NCI-H2107 treated with DMSO at 0.1 percent for 48 hours (cell line): ENCODE results near the gene SHB.

ENCODE experiments used
- DNase-seq: peaks from one replicate; lab custom pipeline; 2025; ENCODE audit not compliant: unreplicated experiment; lab: John Stamatoyannopoulos, UW

SHB gene

GRCh38 chr9:38088006-38088925 lies 19.2 kb upstream of the SHB start:
- DNase-seq = no peak

DNA sequence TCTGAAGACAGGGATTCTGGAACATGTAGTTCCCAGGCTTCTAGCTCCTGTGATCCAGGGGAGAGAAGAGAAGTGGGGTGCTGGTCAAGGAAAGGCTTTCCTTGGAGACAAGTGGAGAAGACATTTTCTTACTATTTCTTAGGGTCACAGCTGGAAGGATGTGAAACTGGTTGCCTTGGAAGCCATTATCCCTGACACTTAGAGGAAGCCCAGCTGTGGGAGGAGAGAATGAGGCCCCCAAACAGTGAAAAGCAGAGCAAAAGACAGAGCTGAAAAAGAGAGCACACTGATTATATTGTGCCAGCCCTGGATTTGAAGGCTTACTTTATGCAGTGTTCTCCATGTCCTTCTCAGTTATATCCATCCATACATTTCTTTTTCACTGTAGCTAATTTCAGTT lies 17.5 kb upstream of the SHB start:
- DNase-seq = no peak

DNA sequence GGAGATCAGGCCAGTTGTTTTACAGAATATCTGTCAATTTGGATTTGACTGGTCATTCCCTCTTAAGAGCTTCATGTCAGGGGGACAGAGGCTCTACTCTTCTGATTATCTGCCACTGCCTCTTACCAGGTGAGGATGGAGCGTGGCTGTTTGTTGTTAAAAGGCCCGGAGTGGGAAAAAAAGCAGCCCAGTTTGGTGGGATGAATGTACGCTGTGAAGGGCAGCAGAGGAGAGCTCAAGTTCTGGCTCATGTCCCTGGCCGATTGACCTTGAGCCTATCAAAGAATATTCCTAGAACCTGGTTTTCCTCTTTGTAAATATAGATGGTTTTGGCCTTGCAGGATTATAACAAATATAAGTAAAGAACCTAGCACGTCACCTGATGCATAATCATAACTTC lies 16.3 kb upstream of the SHB start:
- no peak for DNase-seq

GRCh38 chr9:38084556-38084880 lies 15.5 kb upstream of the SHB start:
- no peak for DNase-seq

DNA sequence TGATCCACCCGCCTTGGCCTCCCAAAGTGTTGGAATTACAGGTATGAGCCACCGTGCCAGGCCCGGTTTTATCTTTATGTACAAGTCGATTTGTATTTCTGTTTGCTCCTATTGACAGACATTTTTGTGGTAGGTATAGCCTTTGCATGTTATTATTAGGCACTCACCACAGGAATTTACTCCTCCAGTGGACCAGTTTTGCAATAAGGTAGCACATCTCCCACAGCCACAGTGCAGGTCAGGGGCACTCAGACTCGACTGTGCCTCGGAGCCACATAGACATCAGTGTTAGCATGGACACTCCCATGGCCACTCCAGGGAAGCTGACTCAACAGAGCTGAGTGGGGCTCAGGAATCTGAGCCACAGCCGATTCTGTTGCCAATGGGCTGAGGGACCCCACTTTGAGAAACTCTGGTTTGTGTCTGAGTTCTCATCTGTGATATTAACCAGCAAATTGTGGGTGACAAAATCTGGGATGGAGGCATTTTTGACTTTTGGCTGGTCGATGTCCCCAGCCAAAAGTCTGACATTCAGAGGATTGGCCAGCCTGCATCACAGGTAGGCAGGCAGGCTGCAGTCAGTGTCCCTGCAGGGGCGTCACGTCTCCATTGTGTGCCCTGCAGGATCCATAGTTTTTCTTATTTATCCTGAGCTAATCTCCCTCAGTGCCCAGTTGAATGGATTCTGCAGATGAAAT lies 15.0 kb upstream of the SHB start:
- no peak for DNase-seq

DNA sequence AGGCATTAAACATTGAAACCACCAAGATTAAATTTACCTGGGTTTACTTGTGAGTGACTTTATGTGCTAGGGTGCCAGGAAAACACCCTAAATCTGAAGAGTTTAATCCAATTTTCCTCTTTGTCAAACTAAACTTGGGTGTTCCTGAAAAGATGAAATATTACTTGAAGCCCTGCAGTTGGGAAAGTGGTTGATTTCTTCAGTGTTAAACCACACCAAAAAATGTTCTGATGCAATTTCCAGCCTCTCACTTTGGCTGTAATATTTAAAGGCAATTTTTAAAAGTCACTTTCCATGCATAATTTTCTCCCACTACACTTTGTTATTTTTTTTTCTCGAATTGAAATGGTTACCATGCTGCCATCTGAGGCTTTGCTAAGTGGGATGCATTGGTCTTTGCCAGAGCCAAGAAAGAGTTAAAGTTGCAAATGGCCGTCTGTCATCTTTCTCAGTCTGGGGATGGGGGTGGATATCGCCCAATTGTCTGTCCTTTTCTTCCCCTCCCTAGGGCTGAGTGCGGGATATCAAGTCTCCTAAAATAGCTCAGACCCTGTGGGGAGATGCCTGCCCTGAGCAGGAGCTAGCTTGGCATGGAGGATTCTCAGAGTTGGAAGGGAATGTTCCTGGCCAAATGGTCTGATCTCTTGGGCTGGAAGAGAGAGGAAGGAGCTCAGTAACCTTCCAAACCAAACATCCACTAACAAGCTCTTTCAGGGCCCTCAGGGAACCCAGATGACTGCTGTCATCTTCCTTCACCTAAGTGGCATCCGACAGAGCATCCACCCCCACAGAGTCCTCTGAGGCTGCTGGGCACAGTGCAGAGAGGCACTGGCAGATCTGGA lies 13.6 kb upstream of the SHB start:
- no peak for DNase-seq

DNA sequence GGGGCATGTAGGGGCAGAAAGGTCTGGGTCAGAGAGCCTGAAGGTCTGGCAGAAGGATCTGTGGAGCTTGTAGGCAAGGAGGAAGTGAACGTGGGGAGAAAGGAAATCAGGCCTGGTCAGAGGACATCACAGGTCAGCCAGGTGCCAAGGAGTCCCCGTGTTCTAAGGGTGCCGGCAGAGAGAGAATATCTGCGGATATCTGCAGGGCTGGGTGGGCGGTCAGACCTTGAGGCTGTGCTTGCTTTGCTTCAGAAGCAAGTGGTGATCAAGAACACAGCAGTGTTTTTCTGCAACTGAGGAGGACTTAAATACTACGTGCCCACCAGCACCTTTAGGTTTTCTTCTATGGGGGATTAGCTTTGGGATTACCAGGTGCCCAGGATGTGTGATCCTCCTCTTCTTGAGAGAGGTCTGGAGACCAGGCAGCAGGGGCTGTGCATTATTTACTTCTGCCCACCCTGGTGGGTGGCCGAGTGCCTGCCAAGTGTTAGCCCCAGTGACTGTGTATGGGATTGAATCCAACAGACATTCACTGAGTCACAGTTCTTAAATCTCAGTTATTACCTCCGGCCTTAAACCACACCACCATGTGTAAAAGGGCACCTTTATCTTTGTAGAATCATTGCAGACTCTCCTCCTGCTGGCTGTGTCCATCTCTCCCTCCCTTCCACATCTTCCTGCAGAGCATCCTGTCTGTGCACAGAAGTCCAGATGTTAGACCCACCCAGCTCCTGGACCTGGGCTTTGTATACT lies 12.5 kb upstream of the SHB start:
- DNase-seq = no peak

- no peak for DNase-seq
Measured at GRCh38 chr9:38079461-38080031, 10.5 kb upstream of the SHB start.

- DNase-seq = no peak
Measured at GRCh38 chr9:38075272-38075671, 6.2 kb upstream of the SHB start.

GRCh38 chr9:38074441-38074961 lies 5.5 kb upstream of the SHB start:
- no peak for DNase-seq

- no peak for DNase-seq
Measured at GRCh38 chr9:38073882-38074281, 4.9 kb upstream of the SHB start.

DNA sequence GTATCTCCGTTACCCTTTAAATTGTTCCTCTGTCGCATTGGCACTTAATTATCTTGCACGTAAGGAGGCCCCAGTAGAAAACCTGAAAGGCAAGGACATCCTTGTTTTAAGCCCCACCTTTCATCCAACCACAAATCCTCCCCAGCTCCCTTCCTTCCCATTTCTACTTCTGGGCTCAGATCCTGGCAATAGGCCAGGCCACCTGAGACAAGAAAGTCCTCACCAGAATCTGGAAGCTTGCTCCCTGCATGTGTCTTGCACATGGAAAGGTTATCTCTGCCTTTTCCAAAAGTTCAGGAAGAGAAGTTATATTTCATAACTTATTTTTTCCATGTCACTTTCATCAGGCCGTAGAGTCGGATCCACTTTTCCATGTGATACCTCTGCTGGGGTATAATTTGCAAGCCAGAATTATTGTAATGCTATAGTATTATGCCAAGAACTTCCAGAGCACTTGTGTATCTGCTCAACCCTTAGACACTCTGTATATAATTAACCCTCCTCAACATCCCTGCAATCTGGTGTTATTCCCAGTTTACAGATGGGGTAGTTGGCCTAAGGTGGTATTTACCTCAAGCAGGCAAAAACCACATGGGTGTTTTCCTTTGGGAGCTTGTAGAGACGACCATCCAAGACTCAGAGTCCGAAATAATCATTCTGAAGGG lies 2.6 kb upstream of the SHB start:
- DNase-seq = no peak

DNA sequence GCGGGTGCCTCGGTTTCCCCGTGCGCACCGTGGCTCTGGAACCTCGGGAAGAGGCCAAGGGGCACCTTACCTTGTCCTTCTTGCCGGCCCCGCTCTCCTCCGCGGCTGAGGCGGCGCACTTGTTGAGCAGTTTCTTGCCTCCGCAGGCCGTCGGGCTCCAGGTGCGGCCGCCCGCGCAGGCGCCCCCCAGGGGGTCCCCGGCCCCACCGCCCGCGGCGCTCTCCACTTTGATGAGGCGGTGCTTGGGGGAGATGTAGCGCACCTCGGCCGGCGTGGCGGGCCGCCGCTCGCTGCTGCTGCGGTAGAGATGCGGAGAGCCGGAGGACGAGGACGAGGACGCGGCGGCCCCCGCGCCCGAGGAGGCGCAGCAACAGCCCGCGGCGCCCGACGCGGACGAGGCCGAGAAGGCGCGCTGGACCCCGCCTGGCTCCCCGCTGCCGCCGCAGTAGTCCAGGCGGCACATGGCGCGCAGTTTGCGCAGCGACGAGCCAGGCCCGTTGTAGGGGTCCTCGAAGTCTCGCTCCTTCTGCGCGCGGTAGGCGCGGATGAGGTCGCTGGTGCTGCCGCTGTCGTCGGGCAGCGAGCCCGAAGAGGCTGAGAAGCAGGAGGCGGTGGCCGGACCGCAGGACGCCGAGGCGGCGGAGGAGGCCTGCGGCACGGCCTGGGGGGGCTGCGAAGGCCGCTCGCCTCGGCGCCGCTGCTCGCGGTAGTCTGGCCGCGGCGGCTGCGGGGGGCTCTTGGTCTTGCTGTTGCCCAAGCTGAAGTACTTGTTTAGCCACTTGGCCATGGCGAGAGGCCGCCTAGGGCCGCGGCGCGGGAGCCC lies 957 bp downstream of the SHB start:
- DNase-seq = no peak

- no peak for DNase-seq
Measured at GRCh38 chr9:38066914-38067858, 1.8 kb downstream of the SHB start.

GRCh38 chr9:38066197-38066913 lies 2.7 kb downstream of the SHB start:
- DNase-seq = no peak

GRCh38 chr9:38065369-38066075 lies 3.5 kb downstream of the SHB start:
- DNase-seq = no peak
